ENCODE results near the gene NELL2. TPM values are rescaled to one million over a fixed set of nuclear protein-coding genes. Genes with fewer than 3 reads are reported as not detected.

NELL2 gene
- total RNA-seq, 4 donors from 2014 or later = 0.51 to 4.2 (median 1.8) TPM

DNA sequence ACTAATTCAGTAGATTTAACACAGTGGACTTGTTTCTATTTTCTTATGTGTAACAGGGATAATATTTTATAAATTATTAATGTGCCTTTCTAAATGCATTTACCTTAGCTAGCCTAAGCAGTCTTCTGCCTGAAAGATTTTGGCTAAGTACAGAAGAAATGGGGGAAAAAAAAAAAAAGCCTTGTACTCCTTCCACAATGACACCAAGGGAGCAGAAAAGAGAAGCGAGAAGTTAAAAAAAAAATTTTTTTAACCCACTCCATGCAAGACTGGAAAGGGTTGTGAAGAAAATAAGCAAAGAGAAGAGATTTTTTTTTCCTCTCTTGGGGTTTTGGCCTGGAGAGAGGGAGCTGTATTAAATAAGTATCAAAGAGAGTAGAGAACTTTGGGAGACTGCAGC is 28.7 kb downstream of the NELL2 start:
- TF ChIP-seq, protein P1, sequence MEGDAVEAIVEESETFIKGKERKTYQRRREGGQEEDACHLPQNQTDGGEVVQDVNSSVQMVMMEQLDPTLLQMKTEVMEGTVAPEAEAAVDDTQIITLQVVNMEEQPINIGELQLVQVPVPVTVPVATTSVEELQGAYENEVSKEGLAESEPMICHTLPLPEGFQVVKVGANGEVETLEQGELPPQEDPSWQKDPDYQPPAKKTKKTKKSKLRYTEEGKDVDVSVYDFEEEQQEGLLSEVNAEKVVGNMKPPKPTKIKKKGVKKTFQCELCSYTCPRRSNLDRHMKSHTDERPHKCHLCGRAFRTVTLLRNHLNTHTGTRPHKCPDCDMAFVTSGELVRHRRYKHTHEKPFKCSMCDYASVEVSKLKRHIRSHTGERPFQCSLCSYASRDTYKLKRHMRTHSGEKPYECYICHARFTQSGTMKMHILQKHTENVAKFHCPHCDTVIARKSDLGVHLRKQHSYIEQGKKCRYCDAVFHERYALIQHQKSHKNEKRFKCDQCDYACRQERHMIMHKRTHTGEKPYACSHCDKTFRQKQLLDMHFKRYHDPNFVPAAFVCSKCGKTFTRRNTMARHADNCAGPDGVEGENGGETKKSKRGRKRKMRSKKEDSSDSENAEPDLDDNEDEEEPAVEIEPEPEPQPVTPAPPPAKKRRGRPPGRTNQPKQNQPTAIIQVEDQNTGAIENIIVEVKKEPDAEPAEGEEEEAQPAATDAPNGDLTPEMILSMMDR (IDR thresholded peaks at IDR 0.05; ENCODE audit: low read depth) = no peak

DNA sequence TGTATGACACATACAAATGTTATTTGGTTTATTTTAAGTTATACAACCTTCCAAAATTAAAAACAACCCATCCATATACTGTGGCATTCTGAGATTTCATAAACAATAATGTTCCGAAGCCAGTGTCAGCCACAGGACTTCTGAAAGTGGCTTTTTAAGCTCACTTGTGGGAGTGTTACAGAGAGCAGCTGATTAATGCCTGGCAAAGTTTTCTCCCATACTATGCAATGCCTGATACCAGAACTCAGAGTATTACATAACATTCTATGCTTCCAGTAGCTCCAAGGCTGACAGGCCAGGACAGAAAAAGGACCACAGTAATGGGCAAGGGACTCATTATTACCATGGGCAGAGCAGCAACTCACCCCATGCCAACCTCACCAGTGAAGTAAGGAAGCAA is 29.3 kb downstream of the NELL2 start:
- TF ChIP-seq, protein P1 (IDR thresholded peaks at IDR 0.05; ENCODE audit: low read depth) = no peak

DNA sequence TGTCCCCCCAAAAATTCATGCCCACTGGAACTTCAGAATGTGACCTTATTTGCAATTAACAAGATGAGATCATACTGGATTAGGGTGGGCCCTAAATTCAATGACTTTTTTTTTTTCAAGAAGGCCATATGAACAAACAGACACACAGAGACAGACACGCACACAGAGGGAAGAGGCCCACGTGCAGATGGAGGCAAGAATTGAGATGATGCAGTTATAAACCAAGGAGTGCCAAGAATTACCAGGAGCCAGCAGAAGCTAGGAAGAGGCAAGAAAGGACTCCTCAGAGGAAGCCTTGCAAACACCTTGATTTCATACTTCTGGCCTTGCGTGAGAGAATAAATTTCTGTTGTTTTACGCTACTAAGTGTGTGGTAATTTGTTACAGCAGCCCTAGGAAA is 33.4 kb downstream of the NELL2 start:
- TF ChIP-seq, protein P1 (IDR thresholded peaks at IDR 0.05; ENCODE audit: low read depth) = no peak

DNA sequence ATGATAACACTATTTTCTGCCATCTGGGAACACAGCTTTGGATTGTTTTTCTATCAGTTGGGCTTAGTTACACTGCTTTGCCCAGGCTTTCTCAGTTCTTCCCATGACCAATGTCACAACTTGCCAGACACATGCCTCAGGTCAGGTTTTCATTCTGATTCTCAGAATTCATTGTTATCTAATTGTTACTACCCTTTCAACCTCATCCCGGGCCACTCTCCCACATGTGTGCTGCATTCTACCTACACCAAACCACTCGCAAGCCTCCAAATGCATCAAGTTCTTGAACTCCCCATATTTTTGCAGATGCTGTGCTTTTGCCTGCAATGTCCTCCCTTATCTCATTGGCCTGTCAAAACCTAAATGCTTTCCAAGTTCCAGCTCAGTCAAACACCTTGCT is 36.3 kb downstream of the NELL2 start:
- TF ChIP-seq, protein P1 (IDR thresholded peaks at IDR 0.05; ENCODE audit: low read depth) = no peak

DNA sequence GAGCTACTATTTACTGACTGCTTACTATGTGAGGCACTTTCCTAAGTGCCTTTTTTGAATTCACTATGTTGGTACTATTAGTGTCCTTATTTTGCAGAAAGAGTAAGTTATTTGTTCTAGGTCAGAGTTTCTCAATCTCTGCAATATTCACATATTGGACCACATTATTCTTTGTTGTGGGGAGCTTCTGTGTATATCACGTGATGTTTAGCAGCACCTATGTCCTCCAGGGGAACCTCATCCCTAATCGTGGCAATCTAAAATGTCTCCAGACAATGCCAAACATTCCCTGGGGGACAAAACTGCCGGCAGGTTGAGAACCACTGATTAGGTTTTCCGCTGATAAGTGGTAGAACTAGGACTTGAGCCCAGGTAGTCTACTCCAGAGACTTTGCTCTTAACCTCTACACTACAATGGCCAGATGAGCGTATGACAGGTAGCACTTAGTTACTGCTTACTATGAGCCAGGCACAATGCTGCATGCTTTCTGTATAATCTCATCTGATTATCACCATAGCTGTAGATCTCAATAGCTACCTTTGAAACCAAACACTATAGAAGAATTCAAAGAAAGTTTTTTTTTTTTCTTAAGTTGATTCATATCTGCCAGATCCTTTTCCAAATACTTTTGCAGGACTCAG is 38.9 kb downstream of the NELL2 start:
- TF ChIP-seq, protein P1 (IDR thresholded peaks at IDR 0.05; ENCODE audit: low read depth) = no peak

DNA sequence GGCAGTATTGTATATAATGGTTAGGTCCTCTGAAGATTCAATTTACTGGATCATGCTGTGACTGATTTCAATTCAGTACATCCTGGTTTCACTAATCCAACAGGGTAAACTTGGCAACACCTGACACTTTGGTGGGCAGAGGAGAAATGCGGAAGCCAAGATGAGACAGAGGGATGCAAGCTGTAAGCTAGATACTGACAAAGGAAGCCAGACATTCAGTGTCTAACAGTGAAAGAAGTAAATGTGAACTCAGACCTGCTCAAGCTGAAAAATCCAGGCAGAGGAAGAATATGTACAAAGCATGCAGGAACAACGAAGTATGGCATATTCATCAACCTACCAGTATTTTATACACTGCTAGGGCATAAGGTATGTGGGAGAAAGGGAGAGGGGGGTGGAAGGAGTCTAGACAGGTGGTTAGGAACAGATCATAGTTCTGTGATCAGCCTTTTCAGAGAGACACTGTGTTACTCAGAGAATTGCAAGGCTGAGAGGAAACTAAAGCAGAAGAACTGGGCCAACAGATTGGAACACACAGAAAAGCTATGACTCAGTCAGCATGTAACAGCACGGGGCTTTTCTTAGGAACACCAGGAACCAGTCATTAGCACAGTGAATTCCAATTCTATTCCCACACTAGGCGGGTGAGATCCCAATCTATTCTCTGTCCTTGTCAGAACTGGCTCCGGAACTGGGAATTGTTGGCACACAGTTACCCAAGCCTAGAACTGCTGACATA is 40.3 kb downstream of the NELL2 start:
- TF ChIP-seq, protein P1 (IDR thresholded peaks at IDR 0.05; ENCODE audit: low read depth) = no peak

DNA sequence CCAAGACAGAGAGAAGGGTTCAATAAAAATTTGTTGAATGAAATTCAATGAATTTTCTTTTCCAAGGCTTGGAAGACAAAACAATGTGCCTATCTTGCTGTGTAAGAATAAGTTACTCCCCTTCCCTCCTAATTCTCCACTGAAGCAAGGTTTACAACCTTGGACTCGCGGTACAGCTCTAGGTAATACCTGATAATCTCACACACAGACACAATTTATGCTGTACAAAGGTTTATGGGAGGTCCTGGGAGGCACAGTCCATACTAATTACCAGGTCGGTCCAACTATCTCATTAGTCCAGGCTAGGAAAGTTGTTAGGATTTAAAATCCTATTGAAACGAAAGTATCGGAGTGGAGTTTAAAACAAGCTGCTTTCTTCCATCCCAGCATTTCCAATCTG is 42.6 kb downstream of the NELL2 start:
- TF ChIP-seq, protein P1 (IDR thresholded peaks at IDR 0.05; ENCODE audit: low read depth) = no peak
